ENCODE data around the gene BTLA.
"Not testable (repeated sequence)": the region's sequence is repeated elsewhere in the genome, so short reads cannot be mapped to it uniquely, and the experiment has no call there.

Gene BTLA

GRCh38 chr3:112498914-112499711, at the start of gene BTLA:
TSS of gene BTLA (minus strand) at chr3:112499472. CDS start at chr3:112499358, 114 bp downstream.
- peak; percentile 52 for DNase-seq

GRCh38 chr3:112546216-112546759, 47.0 kb upstream of the BTLA start:
- no peak for DNase-seq

GRCh38 chr3:112539825-112540650, 40.8 kb upstream of the BTLA start:
- DNase-seq, result no peak

GRCh38 chr3:112531358-112531781, 32.1 kb upstream of the BTLA start:
- peak; percentile 54 for DNase-seq

GRCh38 chr3:112530573-112530972, 31.3 kb upstream of the BTLA start:
- DNase-seq, result no peak

GRCh38 chr3:112524127-112524526, 24.9 kb upstream of the BTLA start:
- not testable (repeated sequence) for DNase-seq

- DNase-seq, result peak; percentile 81
These were observed 20.2 kb upstream of the BTLA start for GRCh38 chr3:112519424-112520001.

- DNase-seq, result not testable (repeated sequence)
These were observed 19.7 kb upstream of the BTLA start for GRCh38 chr3:112518970-112519369.

- no peak for DNase-seq
These were observed 15.4 kb upstream of the BTLA start for GRCh38 chr3:112514527-112515128.

- DNase-seq, result no peak
These were observed 13.0 kb upstream of the BTLA start for GRCh38 chr3:112512320-112512719.

- no peak for DNase-seq
These were observed 9.6 kb upstream of the BTLA start for GRCh38 chr3:112508860-112509259.

- DNase-seq, result no peak
These were observed 9.0 kb upstream of the BTLA start for GRCh38 chr3:112508261-112508660.

GRCh38 chr3:112505907-112506306, 6.6 kb upstream of the BTLA start:
- no peak for DNase-seq

GRCh38 chr3:112504123-112504522, 4.9 kb upstream of the BTLA start:
- no peak for DNase-seq

- DNase-seq, result no peak
These were observed 4.2 kb upstream of the BTLA start for GRCh38 chr3:112503304-112503972.

- DNase-seq, result no peak
These were observed 1.3 kb upstream of the BTLA start for GRCh38 chr3:112500621-112501020.

- DNase-seq, result no peak
These were observed 1.2 kb downstream of the BTLA start for GRCh38 chr3:112497897-112498548.

GRCh38 chr3:112496366-112497067, 2.8 kb downstream of the BTLA start:
- peak; percentile 36 for DNase-seq

GRCh38 chr3:112494448-112494767, 4.9 kb downstream of the BTLA start:
- DNase-seq, result not testable (repeated sequence)

- DNase-seq, result no peak
These were observed 7.1 kb downstream of the BTLA start for GRCh38 chr3:112492124-112492523.

GRCh38 chr3:112491373-112491772, 7.9 kb downstream of the BTLA start:
- DNase-seq, result no peak
